ENCODE measurements around the gene WDR62. TPM values are rescaled to one million over a fixed set of nuclear protein-coding genes. Genes with fewer than 3 reads are reported as not detected.

The WDR62 gene
- polyA plus RNA-seq, 1 experiment: 1.2 TPM

GRCh38 chr19:36019061-36019670 is 35.5 kb upstream of the WDR62 start:
- H3K27me3 ChIP-seq (ENCODE audit: control insufficient read depth, insufficient read depth, low read length): no peaks in the 10 kb centered on the region
- TF ChIP-seq CTCF (IDR thresholded peaks at IDR 0.05; ENCODE audit: low read depth, low read length): no peak
- no peak for DNase-seq (ENCODE audit: low read depth, low spot score)
- ChIA-PET POLR2A (no interaction called here), CTCF (no interaction called here)
- H3K4me3 ChIP-seq (ENCODE audit: low read depth, low read length): no peak overlapping the region
- H3K27ac ChIP-seq (ENCODE audit: low read depth, low read length): no peak overlapping the region
- H3K9me3 ChIP-seq (ENCODE audit: control insufficient read depth, insufficient read depth, low read length): no peaks in the 10 kb centered on the region

GRCh38 chr19:36023432-36023831 is 31.3 kb upstream of the WDR62 start:
- Histone ChIP-seq H3K9me3 (ENCODE audit: control insufficient read depth, insufficient read depth, low read length) (no peaks in the 10 kb centered on the region), H3K27ac (ENCODE audit: low read depth, low read length) (no peak overlapping the region), H3K27me3 (ENCODE audit: control insufficient read depth, insufficient read depth, low read length) (no peaks in the 10 kb centered on the region), H3K4me3 (ENCODE audit: low read depth, low read length) (no peak overlapping the region)
- CTCF ChIA-PET: no interaction called here
- POLR2A ChIA-PET: no interaction called here
- no peak for DNase-seq (ENCODE audit: low read depth, low spot score)
- no peak for TF ChIP-seq CTCF (IDR thresholded peaks at IDR 0.05; ENCODE audit: low read depth, low read length)

GRCh38 chr19:36025541-36025940 is 29.2 kb upstream of the WDR62 start:
- TF ChIP-seq CTCF (IDR thresholded peaks at IDR 0.05; ENCODE audit: low read depth, low read length): no peak
- Histone ChIP-seq H3K4me3 (ENCODE audit: low read depth, low read length) (no peak overlapping the region), H3K27ac (ENCODE audit: low read depth, low read length) (no peak overlapping the region), H3K27me3 (ENCODE audit: control insufficient read depth, insufficient read depth, low read length) (no peaks in the 10 kb centered on the region), H3K9me3 (ENCODE audit: control insufficient read depth, insufficient read depth, low read length) (no peaks in the 10 kb centered on the region)
- no peak for DNase-seq (ENCODE audit: low read depth, low spot score)
- ChIA-PET POLR2A (no interaction called here), CTCF (no interaction called here)

- no peak for TF ChIP-seq CTCF (IDR thresholded peaks at IDR 0.05; ENCODE audit: low read depth, low read length)
- no peaks in the 10 kb centered on the region for H3K9me3 ChIP-seq (ENCODE audit: control insufficient read depth, insufficient read depth, low read length)
- H3K27ac ChIP-seq (ENCODE audit: low read depth, low read length): no peak overlapping the region
- no peaks in the 10 kb centered on the region for H3K27me3 ChIP-seq (ENCODE audit: control insufficient read depth, insufficient read depth, low read length)
- ChIA-PET POLR2A (no interaction called here), CTCF (no interaction called here)
- no peak for DNase-seq (ENCODE audit: low read depth, low spot score)
- no peak overlapping the region for H3K4me3 ChIP-seq (ENCODE audit: low read depth, low read length)
These were observed 28.4 kb upstream of the WDR62 start for GRCh38 chr19:36026091-36026876.

GRCh38 chr19:36027696-36028095 is 27.0 kb upstream of the WDR62 start:
- Histone ChIP-seq H3K9me3 (ENCODE audit: control insufficient read depth, insufficient read depth, low read length) (no peaks in the 10 kb centered on the region; the same call in 1 of the 2 replicates), H3K27ac (ENCODE audit: low read depth, low read length) (no peak overlapping the region), H3K27me3 (ENCODE audit: control insufficient read depth, insufficient read depth, low read length) (no peaks in the 10 kb centered on the region), H3K4me3 (ENCODE audit: low read depth, low read length) (no peak overlapping the region)
- no peak for DNase-seq (ENCODE audit: low read depth, low spot score)
- ChIA-PET CTCF (no interaction called here), POLR2A (no interaction called here)
- TF ChIP-seq CTCF (IDR thresholded peaks at IDR 0.05; ENCODE audit: low read depth, low read length): no peak

All from AG04450 (cell line).